ENCODE data around the gene ASCL2. TPM values are rescaled to one million over a fixed set of nuclear protein-coding genes. Genes with fewer than 3 reads are reported as not detected.

ASCL2 gene
- total and polyA plus RNA-seq, 10 of the 15 experiments (the other 5 are each of a cell fraction or from before 2014, with no cell fraction given), result not detected

- Histone ChIP-seq H3K4me2 (ENCODE audit: control insufficient read depth, insufficient read depth) (no peak overlapping the region), H4K20me1 (ENCODE audit: control insufficient read depth, insufficient read depth) (no peaks in the 10 kb centered on the region), H3K9ac (ENCODE audit: control insufficient read depth, insufficient read depth, low read length) (no peak overlapping the region), H2AFZ (ENCODE audit: control insufficient read depth, low read depth, low read length) (no peak overlapping the region), H3K4me1 (ENCODE audit: control insufficient read depth, insufficient read depth, low read length) (no peaks in the 10 kb centered on the region), H3K36me3 (ENCODE audit: control insufficient read depth in 2 of 2, insufficient read depth in 2 of 2, low read length in 1 of 2) (no peaks in the 10 kb centered on the region), H3K9me3 (replicated peaks; ENCODE audit: control insufficient read depth, insufficient read depth, low read length) (no peaks in the 10 kb centered on the region), H3K79me2 (ENCODE audit: control insufficient read depth, insufficient read depth, low read length) (no peaks in the 10 kb centered on the region), H3K27ac (ENCODE audit: control insufficient read depth, insufficient read depth) (no peak overlapping the region), H3K27me3 (replicated peaks in 1 of 2; ENCODE audit: control insufficient read depth in 2 of 2, insufficient read depth in 2 of 2, low read length in 1 of 2) (no peaks in the 10 kb centered on the region; a peak in 1 of 4 replicates), H3K4me3 (no peak overlapping the region)
- in situ Hi-C loops (cut with MboI) (no loop called here), intact Hi-C loops (cut with micrococcal nuclease; ENCODE audit: unreplicated experiment) (no loop called here)
- ChIA-PET SMC1A (ENCODE audit: uncharacterized antibody, unreplicated experiment) (interaction anchor here (1.1 to 3.9 kb wide), 2 partner anchors 96 to 118 kb away, joined by 4 to 16 read pairs; partner anchors contain the start of gene TSSC4), CTCF (interaction anchor here (4.8 to 11.0 kb wide), 2 partner anchors 97 to 117 kb away, joined by 37 to 271 read pairs; partner anchors contain the start of gene TSSC4), RAD21 (ENCODE audit: unreplicated experiment) (interaction anchor here (7.3 kb wide), 1 partner anchor 117 kb away, joined by 187 read pairs; no protein-coding TSS in a partner anchor), POLR2A (no interaction called here)
- 8% methylated on average over 18 of the region's 18 CpGs for WGBS (ENCODE audit: insufficient coverage, insufficient replicate concordance, low lambda C conversion rate, missing lambda C conversion rate)
- FAIRE-seq, result no peak
- ATAC-seq, result no peak
- no peak for DNase-seq (ENCODE audit: low read depth, low spot score)
- no peak for TF ChIP-seq BACH1 (IDR thresholded peaks at IDR 0.05; ENCODE audit: borderline replicate concordance)
- no TSS peak for BruUV-seq (replicated peaks)
Measured at GRCh38 chr11:2302896-2303626, 32.7 kb upstream of the ASCL2 start.

GRCh38 chr11:2302306-2302895 is 32.0 kb upstream of the ASCL2 start:
- 10% methylated on average over 16 of the region's 16 CpGs for WGBS (ENCODE audit: insufficient coverage, insufficient replicate concordance, low lambda C conversion rate, missing lambda C conversion rate)
- POLR2A ChIA-PET, result no interaction called here
- no peak for TF ChIP-seq ZBTB40 (IDR thresholded peaks at IDR 0.05; ENCODE audit: borderline replicate concordance)
- TF ChIP-seq, protein P1, sequence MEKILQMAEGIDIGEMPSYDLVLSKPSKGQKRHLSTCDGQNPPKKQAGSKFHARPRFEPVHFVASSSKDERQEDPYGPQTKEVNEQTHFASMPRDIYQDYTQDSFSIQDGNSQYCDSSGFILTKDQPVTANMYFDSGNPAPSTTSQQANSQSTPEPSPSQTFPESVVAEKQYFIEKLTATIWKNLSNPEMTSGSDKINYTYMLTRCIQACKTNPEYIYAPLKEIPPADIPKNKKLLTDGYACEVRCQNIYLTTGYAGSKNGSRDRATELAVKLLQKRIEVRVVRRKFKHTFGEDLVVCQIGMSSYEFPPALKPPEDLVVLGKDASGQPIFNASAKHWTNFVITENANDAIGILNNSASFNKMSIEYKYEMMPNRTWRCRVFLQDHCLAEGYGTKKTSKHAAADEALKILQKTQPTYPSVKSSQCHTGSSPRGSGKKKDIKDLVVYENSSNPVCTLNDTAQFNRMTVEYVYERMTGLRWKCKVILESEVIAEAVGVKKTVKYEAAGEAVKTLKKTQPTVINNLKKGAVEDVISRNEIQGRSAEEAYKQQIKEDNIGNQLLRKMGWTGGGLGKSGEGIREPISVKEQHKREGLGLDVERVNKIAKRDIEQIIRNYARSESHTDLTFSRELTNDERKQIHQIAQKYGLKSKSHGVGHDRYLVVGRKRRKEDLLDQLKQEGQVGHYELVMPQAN (conservative IDR thresholded peaks at IDR 0.05), result no peak
- TF ChIP-seq IKZF2 (IDR thresholded peaks at IDR 0.05), result no peak
- TF ChIP-seq JUND (IDR thresholded peaks at IDR 0.05; ENCODE audit: low read depth, low read length), result no peak
- no peak for TF ChIP-seq IKZF1 (conservative IDR thresholded peaks at IDR 0.05)
- no peak for TF ChIP-seq SPI1 (IDR thresholded peaks at IDR 0.05; ENCODE audit: borderline replicate concordance, insufficient read depth, low read depth, low read length)
- no peak for TF ChIP-seq ZNF24 (IDR thresholded peaks at IDR 0.05)
- no peak for TF ChIP-seq TCF3 (IDR thresholded peaks at IDR 0.05; ENCODE audit: borderline replicate concordance, insufficient read depth, low read depth, low read length)

More at GRCh38 chr11:2302306-2302895, 32.0 kb upstream of the ASCL2 start:
- no peaks in the 10 kb centered on the region; a peak in 1 of 4 replicates for H3K27me3 ChIP-seq (replicated peaks in 1 of 2; ENCODE audit: control insufficient read depth in 2 of 2, insufficient read depth in 2 of 2, low read length in 1 of 2)
- in situ Hi-C loops (cut with MboI), result no loop called here
- no peak overlapping the region for H3K4me3 ChIP-seq
- SMC1A ChIA-PET (ENCODE audit: uncharacterized antibody, unreplicated experiment), result interaction anchor here (1.1 kb wide), 1 partner anchor 119 kb away, joined by 4 read pairs; no protein-coding TSS in a partner anchor
- H3K4me2 ChIP-seq (ENCODE audit: control insufficient read depth, insufficient read depth), result no peak overlapping the region
- intact Hi-C loops (cut with micrococcal nuclease; ENCODE audit: unreplicated experiment), result no loop called here
- H4K20me1 ChIP-seq (ENCODE audit: control insufficient read depth, insufficient read depth), result no peaks in the 10 kb centered on the region
- no peaks in the 10 kb centered on the region for H3K79me2 ChIP-seq (ENCODE audit: control insufficient read depth, insufficient read depth, low read length)
- H3K9ac ChIP-seq (ENCODE audit: control insufficient read depth, insufficient read depth, low read length), result no peak overlapping the region
- DNase-seq (ENCODE audit: low read depth, low spot score), result no peak
- H3K4me1 ChIP-seq (ENCODE audit: control insufficient read depth, insufficient read depth, low read length), result no peaks in the 10 kb centered on the region
- no peak overlapping the region for H3K27ac ChIP-seq (ENCODE audit: control insufficient read depth, insufficient read depth)
- FAIRE-seq, result no peak
- no peak overlapping the region for H2AFZ ChIP-seq (ENCODE audit: control insufficient read depth, low read depth, low read length)
- CTCF ChIA-PET, result interaction anchor here (4.8 to 11.0 kb wide), 2 partner anchors 98 to 118 kb away, joined by 37 to 271 read pairs; partner anchors contain the start of gene TSSC4
- ATAC-seq, result no peak
- BruUV-seq (replicated peaks), result no TSS peak
- H3K36me3 ChIP-seq (ENCODE audit: control insufficient read depth in 2 of 2, insufficient read depth in 2 of 2, low read length in 1 of 2), result no peaks in the 10 kb centered on the region
- RAD21 ChIA-PET (ENCODE audit: unreplicated experiment), result interaction anchor here (7.3 kb wide), 1 partner anchor 118 kb away, joined by 187 read pairs; no protein-coding TSS in a partner anchor
- H3K9me3 ChIP-seq (replicated peaks; ENCODE audit: control insufficient read depth, insufficient read depth, low read length), result no peaks in the 10 kb centered on the region
